Stimulated activated CD8-positive, alpha-beta memory T cell treated with anti-CD3 and anti-CD28 coated beads, Interleukin-15, amount 100 ng/mL, for 24 hours (primary cell): ENCODE measurements around the gene AGBL1.

Experiments
- DNase-seq: peaks from one replicate; pipeline ENCODE4 v3.0.0-alpha.2; 2020; ENCODE audit warnings: low read depth

AGBL1 gene

DNA sequence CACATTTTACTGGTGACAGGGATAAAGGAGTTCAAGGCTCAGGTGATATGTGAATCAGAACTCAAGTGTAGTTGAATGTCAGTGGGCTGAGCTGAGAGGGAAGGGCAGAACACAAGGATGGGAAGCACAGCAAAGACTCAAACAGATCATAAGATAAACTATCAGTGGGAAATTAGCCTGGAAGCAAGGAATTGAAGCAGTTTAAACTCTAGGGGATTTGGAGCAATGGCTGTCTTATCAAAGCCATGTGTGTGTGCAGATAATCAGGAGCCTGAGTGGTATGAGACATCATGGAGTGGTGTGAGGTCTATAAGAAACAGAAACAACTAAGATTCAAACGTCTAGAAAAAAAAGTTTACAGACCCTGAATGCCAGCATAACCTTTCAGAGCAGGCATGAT is 634.6 kb downstream of the AGBL1 start:
- no peak for DNase-seq

DNA sequence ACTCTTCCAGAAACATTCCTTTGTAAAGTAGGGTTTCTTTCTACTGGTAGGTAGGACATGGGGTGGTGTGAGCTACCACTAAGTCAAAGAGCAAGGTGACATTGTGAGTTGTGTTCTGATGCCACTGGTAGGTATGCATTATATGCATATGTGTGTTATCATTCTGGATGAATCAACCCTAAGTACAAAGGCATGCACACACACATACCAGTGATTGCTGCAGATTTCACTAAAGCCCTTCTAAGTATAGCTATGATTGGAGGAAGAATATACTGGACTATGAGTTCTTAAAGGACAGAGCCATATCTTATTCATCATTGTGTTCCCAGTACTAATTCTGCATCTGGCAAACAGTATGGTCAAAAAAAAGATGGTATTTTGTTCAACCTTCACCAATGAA is 646.0 kb downstream of the AGBL1 start:
- DNase-seq = no peak

GRCh38 chr15:86735247-86736040 is 655.8 kb downstream of the AGBL1 start:
- DNase-seq = no peak

DNA sequence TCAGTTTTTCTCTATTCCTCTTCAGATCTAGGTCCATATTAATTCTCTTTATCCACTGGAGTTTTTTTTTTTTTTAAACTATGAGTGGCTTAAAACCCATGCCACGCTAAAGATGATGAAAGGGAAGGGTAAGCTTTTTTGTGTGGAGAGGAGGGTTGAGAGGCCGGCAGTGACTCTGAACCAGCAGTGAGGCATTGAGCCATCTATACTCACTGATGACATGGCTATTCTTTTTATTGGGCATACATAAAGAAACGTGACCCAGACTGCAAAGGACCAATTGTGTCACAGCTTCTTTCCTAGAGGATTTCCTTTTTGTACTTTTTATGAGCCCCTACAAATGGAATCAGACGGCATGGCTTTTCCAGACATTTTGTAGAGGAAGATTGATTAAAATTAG is 662.2 kb downstream of the AGBL1 start:
- DNase-seq = no peak

- DNase-seq = peak; percentile 31
Measured at GRCh38 chr15:86743283-86743903, 663.7 kb downstream of the AGBL1 start.

DNA sequence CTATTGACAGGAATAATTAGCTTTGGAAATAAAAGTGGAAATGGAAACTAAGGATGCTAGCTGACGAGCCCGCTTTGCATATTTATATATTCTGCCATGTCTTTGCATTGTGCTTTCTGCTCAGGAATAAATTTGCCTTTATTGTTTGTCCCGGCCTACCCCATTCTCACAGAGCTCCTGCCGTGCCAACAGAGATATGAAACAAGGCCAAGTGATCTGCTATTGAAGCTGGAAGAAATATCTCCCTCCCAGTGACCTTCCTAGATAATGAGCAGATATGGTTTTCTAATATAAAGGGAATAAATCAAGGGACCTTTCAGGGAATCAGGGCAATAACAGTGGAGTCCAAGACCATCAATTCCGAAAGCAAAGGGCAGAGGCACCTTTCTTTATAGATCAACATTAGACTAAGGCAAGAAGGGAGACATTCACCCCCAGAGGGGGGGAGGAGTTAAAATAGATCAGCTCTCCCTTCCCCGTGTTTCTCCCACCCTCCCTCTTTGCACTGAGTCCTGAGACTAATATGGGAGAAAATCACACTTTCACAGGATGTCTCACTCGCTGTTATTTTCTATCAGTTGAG is 664.6 kb downstream of the AGBL1 start:
- DNase-seq = no peak

DNA sequence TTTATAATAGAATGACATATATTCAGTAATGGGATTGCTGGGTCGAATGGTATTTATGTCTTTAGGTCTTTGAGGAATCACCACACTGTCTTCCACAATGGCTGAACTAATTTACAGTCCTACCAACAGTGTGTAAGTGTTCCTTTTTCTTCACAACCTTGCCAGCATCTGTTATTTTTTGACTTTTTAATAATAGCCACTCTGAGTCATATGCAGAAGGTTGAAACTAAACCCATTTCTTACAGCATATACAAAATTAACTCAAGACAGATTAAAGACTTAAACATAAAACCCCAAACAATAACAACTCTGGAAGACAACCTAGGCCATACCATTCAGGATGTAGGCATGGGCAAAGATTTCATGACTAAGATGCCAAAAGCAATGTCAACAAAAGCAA is 671.4 kb downstream of the AGBL1 start:
- DNase-seq = no peak

GRCh38 chr15:86754846-86755245 is 675.2 kb downstream of the AGBL1 start:
- no peak for DNase-seq

GRCh38 chr15:86756688-86757087 is 677.0 kb downstream of the AGBL1 start:
- DNase-seq = no peak

DNA sequence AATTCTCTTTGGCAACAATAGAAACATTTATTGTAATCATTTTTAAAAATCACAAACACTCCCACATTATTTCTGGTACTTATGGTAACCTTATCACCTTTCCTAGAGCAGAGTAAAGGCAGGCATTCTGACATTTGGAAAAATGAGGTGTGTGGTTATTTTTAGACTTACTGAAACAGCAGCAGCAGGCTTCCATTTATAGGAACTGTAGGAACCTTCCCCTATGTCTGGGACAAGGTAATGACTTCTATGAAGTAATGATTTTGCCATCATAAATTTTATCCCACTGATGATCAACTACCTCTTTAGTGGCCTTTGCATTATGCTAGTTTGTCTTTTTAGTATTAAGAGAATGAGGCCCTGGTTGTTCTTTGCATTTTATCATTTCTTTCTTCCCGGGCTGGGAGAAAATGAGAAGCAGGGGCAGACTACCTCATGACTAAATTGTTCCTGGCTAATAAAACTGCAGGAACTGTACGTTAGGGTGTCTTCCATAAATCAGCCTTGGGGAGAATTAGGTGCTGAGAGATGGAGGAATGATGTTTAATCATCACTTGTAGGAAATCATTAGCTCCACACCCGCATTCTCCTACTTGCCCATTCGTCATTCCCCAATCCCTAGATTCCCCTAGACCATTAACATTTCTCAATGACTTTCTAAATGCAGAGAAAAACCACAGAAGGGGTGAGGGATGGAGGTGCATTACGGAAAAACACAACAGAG is 680.3 kb downstream of the AGBL1 start:
- DNase-seq = no peak

- DNase-seq = no peak
Measured at GRCh38 chr15:86762874-86763273, 683.2 kb downstream of the AGBL1 start.

DNA sequence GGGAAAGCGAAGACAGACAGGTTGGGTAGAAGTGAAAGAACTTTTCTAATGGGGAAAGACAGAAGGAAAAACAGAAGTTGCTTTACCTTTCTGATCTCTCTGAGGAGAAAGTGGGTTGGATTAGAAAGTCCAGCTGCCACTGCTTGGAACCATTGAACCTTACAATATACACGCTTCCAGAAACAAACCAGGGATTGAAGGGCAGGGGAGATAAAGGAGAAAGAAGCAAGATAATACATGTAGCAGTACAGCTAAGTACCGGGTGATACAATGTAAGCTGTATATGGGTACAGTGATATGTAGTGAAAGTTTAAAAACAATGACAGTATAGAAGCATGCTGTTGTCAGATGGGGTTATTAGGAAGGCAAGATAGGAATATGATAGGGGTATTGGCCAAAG is 684.4 kb downstream of the AGBL1 start:
- DNase-seq = no peak

DNA sequence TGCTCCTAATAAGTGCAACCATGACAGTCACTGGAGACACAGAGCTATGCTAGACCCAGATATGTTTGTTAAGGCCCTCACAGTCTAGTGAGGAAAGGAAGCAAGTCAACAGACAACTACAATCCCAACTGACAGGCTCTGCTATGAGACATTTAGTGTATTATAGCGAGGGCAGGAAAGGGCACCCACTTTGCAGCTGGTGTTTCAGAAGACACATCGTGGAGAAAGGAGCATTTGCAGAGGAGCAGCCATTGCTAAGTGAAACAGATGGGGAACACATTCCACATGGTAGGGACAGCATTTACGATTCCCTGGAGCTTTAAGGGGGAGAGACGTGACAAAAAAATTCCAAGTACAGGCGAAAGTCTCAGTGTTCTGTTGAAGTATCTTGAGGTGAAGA is 685.6 kb downstream of the AGBL1 start:
- DNase-seq = no peak

DNA sequence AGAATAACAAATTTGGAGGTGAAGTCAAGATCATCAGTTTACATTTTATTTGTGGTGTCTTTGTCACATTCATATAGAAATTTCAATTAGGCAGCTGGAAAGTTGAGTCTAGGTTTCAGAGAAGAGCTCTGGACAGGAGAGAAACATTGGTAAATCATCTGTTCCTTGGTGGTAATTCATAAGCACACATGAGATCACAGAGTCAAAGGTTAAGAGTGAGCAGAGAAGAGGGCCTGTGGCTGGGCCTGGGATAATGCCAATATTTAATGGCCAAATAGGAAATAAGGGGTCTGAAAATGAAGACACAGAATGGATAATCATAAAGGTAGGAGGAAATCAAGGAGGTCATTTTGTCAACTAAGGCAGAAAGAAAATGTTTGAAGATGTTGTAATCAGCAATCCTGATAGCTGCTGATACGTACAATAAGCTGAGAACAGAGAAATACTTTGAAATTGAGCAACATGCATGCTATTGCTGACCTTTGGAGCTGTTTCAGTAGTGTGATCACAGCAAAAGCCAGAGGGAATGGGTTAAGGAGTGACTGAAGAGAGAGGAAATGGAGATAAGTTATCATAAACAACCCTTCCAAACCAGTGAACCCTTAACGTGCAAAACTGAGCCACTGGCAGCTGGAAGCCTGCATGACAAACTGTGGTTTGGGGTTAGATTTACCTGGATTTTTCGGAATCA is 692.8 kb downstream of the AGBL1 start:
- no peak for DNase-seq

DNA sequence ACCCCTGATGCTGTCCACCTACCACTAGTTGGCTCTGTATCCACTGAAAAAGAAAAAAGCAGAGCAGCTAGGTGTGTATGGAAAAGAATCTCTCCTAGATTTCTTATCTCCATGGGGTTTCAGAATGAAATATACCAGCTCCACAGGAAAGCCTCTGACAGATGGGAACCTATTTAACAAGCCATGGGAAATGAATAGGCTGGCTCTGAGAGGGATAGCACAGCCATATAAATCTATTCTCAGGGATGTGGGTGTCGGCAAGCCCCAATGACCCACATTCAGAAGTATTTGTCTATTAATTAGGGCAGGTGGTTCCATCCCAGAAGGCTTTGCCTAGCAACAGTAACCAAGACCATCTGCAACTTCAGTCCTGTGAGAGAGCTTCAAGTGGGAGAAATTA is 694.1 kb downstream of the AGBL1 start:
- no peak for DNase-seq

GRCh38 chr15:86776145-86776544 is 696.5 kb downstream of the AGBL1 start:
- no peak for DNase-seq

- no peak for DNase-seq
Measured at GRCh38 chr15:86796521-86796920, 716.9 kb downstream of the AGBL1 start.

DNA sequence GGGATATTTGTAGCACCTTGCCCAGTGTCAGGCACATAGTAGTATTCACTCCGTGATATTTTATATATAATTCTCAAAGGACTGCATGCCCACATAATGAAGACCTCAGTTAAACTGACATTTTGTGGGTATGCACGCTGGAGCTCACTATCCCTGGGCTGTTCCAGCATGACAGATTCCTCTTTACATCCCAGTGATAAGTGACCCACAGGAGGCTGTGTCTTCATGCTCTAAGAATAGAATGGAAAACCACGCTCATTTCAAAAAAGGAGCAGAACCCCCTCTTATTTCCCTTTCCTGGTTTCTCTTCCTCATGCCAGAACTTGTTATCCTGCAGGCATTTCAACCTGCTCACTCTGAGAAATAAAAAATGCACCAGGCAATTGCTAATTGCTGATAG is 717.5 kb downstream of the AGBL1 start:
- no peak for DNase-seq

- DNase-seq = no peak
Measured at GRCh38 chr15:86799226-86799625, 719.6 kb downstream of the AGBL1 start.

GRCh38 chr15:86802244-86802643 is 722.6 kb downstream of the AGBL1 start:
- no peak for DNase-seq

DNA sequence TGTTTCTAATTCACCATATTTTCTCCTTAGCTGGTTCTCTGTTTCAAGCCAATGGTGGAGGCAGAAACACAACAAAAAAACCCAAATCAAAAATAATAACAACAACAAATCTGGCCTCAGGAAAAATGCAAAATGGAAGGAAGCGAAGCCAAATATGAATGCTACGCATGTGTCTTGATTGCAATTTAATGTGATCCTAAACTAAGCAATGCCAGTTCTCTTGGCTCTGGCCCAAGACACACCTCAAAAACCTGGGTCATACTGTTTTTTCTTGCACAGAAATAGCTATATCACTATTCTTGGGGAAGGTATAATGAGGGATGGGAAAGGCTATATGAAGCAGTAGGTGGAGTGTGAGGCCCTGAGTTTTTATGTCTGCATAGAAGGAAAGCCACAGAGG is 724.7 kb downstream of the AGBL1 start:
- DNase-seq = no peak

DNA sequence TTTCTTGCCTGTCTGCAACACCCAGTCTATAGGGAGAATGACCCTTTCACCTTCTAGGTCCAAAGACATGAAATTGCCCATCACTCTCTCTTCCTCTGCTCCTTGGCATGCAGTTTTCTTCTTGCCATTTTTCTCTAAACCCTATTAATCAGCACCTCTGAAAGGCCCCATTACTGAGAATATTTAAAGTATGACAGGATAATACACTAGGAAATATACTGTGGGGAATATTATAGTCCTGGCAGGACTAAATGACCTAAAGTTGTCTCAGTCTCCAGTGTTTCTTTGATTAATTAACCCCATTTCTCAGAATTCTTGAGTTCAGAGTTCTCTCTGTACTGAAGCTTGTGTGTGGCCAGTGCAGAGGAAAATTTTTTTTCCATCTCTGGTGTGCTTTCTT is 730.7 kb downstream of the AGBL1 start:
- DNase-seq = no peak
